ENCODE results near the gene CTNNA3.

CTNNA3 gene

GRCh38 chr10:66575251-66575855 is 1120.6 kb downstream of the CTNNA3 start:
- H3K4me3 ChIP-seq (ENCODE audit: low read depth, low read length): no peak overlapping the region
- no peak for DNase-seq (ENCODE audit: low read depth)
- no peak for TF ChIP-seq CTCF (IDR thresholded peaks at IDR 0.05; ENCODE audit: control insufficient read depth, extremely low read depth, insufficient read depth)

- H3K4me3 ChIP-seq (ENCODE audit: low read depth, low read length): no peak overlapping the region
- no peak for TF ChIP-seq CTCF (IDR thresholded peaks at IDR 0.05; ENCODE audit: control insufficient read depth, extremely low read depth, insufficient read depth)
- DNase-seq (ENCODE audit: low read depth): peak; percentile 52
These were observed 1123.3 kb downstream of the CTNNA3 start for GRCh38 chr10:66572700-66573099.

GRCh38 chr10:66565999-66566398 is 1130.0 kb downstream of the CTNNA3 start:
- no peak for TF ChIP-seq CTCF (IDR thresholded peaks at IDR 0.05; ENCODE audit: control insufficient read depth, extremely low read depth, insufficient read depth)
- DNase-seq (ENCODE audit: low read depth): no peak
- no peak overlapping the region for H3K4me3 ChIP-seq (ENCODE audit: low read depth, low read length)

GRCh38 chr10:66564287-66564686 is 1131.7 kb downstream of the CTNNA3 start:
- no peak for DNase-seq (ENCODE audit: low read depth)
- TF ChIP-seq CTCF (IDR thresholded peaks at IDR 0.05; ENCODE audit: control insufficient read depth, extremely low read depth, insufficient read depth): no peak

GRCh38 chr10:66555061-66555460 is 1140.9 kb downstream of the CTNNA3 start:
- no peak for TF ChIP-seq CTCF (IDR thresholded peaks at IDR 0.05; ENCODE audit: control insufficient read depth, extremely low read depth, insufficient read depth)
- no peak for DNase-seq (ENCODE audit: low read depth)
- H3K4me3 ChIP-seq (ENCODE audit: low read depth, low read length): no peak overlapping the region

More at GRCh38 chr10:66564287-66564686, 1131.7 kb downstream of the CTNNA3 start:
- H3K4me3 ChIP-seq (ENCODE audit: low read depth, low read length): no peak overlapping the region

GRCh38 chr10:66552331-66552730 is 1143.7 kb downstream of the CTNNA3 start:
- DNase-seq (ENCODE audit: low read depth): no peak
- TF ChIP-seq CTCF (IDR thresholded peaks at IDR 0.05; ENCODE audit: control insufficient read depth, extremely low read depth, insufficient read depth): no peak
- no peak overlapping the region for H3K4me3 ChIP-seq (ENCODE audit: low read depth, low read length)

GRCh38 chr10:66550351-66550750 is 1145.6 kb downstream of the CTNNA3 start:
- DNase-seq (ENCODE audit: low read depth): no peak
- H3K4me3 ChIP-seq (ENCODE audit: low read depth, low read length): no peak overlapping the region
- no peak for TF ChIP-seq CTCF (IDR thresholded peaks at IDR 0.05; ENCODE audit: control insufficient read depth, extremely low read depth, insufficient read depth)

Measured in LNCaP clone FGC (cell line).